B cell (primary cell): ENCODE measurements around the gene LZTS2. TPM values are rescaled to one million over a fixed set of nuclear protein-coding genes. Genes with fewer than 3 reads are reported as not detected.

Experiments
- ATAC-seq: fragments of 200-7000 bp; cut with Tn5 transposase; one replicate; pipeline ENCODE4 v1.10.0; 2021; ENCODE audit warnings: low read depth, mild to moderate bottlenecking, moderate number of reproducible peaks, moderate library complexity
- CTCF ChIA-PET: fragments of 350-600 bp; sonication (Branson Sonifier 250); formaldehyde crosslinking; loops from one replicate; lab custom pipeline; 2021; ENCODE audit warnings: antibody characterized with exemption, inconsistent platforms; lab: Charles Lee
- POLR2A ChIA-PET: fragments of 350-600 bp; sonication (Branson Sonifier 250); formaldehyde crosslinking; loops from one replicate; lab custom pipeline; 2021; ENCODE audit warnings: antibody characterized with exemption; lab: Charles Lee
- DNase-seq: peaks from one replicate; pipeline ENCODE4 v3.0.0; 2013
- H2AFZ ChIP-seq: 2 replicates; pipeline ENCODE4 v1.6.1; 2012; ENCODE audit warnings: mild to moderate bottlenecking, low read depth, low read length; ENCODE audit not compliant: insufficient read depth, poor library complexity, severe bottlenecking
- H3K27ac ChIP-seq, 2 donors: 1 replicate in 1 of 2; 2 replicates in 1 of 2; pipeline ENCODE4 v1.5.1; 2012 to 2013; ENCODE audit warnings: low read length in 2 of 2, mild to moderate bottlenecking in 2 of 2, moderate library complexity in 1 of 2
- H3K27me3 ChIP-seq, 4 experiments: fragments of 200-600 bp in 1 of 4; sonication (generic) in 1 of 4; replicated peaks in 1 of 4; 1 replicate in 2 of 4; 2 replicates in 2 of 4; pipeline versions ENCODE4 v1.6.1 to v1.7.0; 2013 to 2016; ENCODE audit warnings: low read length in 3 of 4, mild to moderate bottlenecking in 2 of 4, mixed read lengths in 1 of 4, moderate library complexity in 1 of 4; ENCODE audit not compliant: insufficient read depth in 4 of 4, control insufficient read depth in 3 of 4; ENCODE audit errors: control extremely low read depth in 1 of 4
- H3K36me3 ChIP-seq, 2 experiments: replicated peaks in 1 of 2; 1 replicate in 1 of 2; 2 replicates in 1 of 2; pipeline versions ENCODE4 v1.6.1 to v1.7.1; 2013; ENCODE audit warnings: low read length in 1 of 2; ENCODE audit not compliant: insufficient read depth in 2 of 2, control insufficient read depth in 1 of 2; ENCODE audit errors: control extremely low read depth in 1 of 2, extremely low read depth in 1 of 2
- H3K4me1 ChIP-seq, 2 donors: fragments of 200-600 bp in 1 of 2; sonication (generic) in 1 of 2; 1 replicate in 1 of 2; 2 replicates in 1 of 2; pipeline versions ENCODE4 v1.5.1 to v1.6.1; 2013 to 2017; ENCODE audit warnings: low read length in 2 of 2; ENCODE audit not compliant: control insufficient read depth in 2 of 2, insufficient read depth in 2 of 2
- H3K4me2 ChIP-seq: replicated peaks from 2 replicates; pipeline ENCODE3; 2012; ENCODE audit warnings: mild to moderate bottlenecking, low read depth, low read length; ENCODE audit not compliant: poor library complexity, severe bottlenecking
- H3K4me3 ChIP-seq, 5 experiments: fragments of 200-600 bp in 1 of 5; sonication (generic) in 1 of 5; 1 replicate in 3 of 5; 2 replicates in 2 of 5; pipeline versions ENCODE4 v1.5.1 to v1.7.0; 2011 to 2016; ENCODE audit warnings: low read length in 4 of 5, mild to moderate bottlenecking in 4 of 5, low read depth in 2 of 5, control low read depth in 1 of 5, moderate library complexity in 1 of 5; ENCODE audit not compliant: insufficient read depth in 1 of 5; ENCODE audit errors: control extremely low read depth in 1 of 5, extremely low read depth in 1 of 5
- H3K79me2 ChIP-seq: fragments of 200-600 bp; sonication (generic); one replicate; pipeline ENCODE4 v1.6.0; 2016; ENCODE audit warnings: low read length; ENCODE audit not compliant: control insufficient read depth, insufficient read depth
- H3K9ac ChIP-seq: fragments of 200-600 bp; sonication (generic); 2 replicates; pipeline ENCODE4 v1.6.1; 2017; ENCODE audit warnings: mild to moderate bottlenecking, low read length, moderate library complexity
- H3K9me3 ChIP-seq, 3 donors: one replicate each; pipeline versions ENCODE4 v1.6.1 to v1.7.1; 2013; ENCODE audit warnings: low read length in 2 of 3; ENCODE audit not compliant: control insufficient read depth in 2 of 3, insufficient read depth in 1 of 3; ENCODE audit errors: control extremely low read depth in 1 of 3
- H4K20me1 ChIP-seq: 2 replicates; pipeline ENCODE4 v1.6.0; 2012; ENCODE audit warnings: mild to moderate bottlenecking, low read length; ENCODE audit not compliant: insufficient read depth, control insufficient read depth, poor library complexity, severe bottlenecking
- H3K27ac Mint-ChIP-seq: one replicate; pipeline ENCODE4 v1.8.0; 2021; ENCODE audit warnings: mixed read lengths
- H3K27me3 Mint-ChIP-seq: one replicate; pipeline ENCODE4 v1.8.0; 2021; ENCODE audit warnings: mixed read lengths
- H3K4me1 Mint-ChIP-seq: one replicate; pipeline ENCODE4 v1.8.0; 2021; ENCODE audit warnings: mixed read lengths
- H3K4me3 Mint-ChIP-seq: one replicate; pipeline ENCODE4 v1.8.0; 2021; ENCODE audit warnings: mixed read lengths
- H3K9me3 Mint-ChIP-seq: one replicate; pipeline ENCODE4 v1.8.0; 2022; ENCODE audit warnings: mixed read lengths; ENCODE audit not compliant: insufficient read depth
- CTCF ChIP-seq: fragments of 200-600 bp; IDR thresholded peaks from one replicate; pipeline ENCODE4 v1.8.0; 2022; ENCODE audit warnings: antibody characterized with exemption, mild to moderate bottlenecking
- EZH2 ChIP-seq: IDR thresholded peaks from 2 replicates; pipeline ENCODE4 v1.6.1; 2012; ENCODE audit warnings: borderline replicate concordance, low read depth, mild to moderate bottlenecking, moderate library complexity, low read length; ENCODE audit not compliant: insufficient read depth, poor library complexity, severe bottlenecking
- WGBS: methylation state at CpG from one replicate; pipeline ENCODE4 v1.1.5; 2013; ENCODE audit warnings: missing lambda C conversion rate; ENCODE audit not compliant: insufficient coverage; 5-methylcytosine and 5-hydroxymethylcytosine counted together
- intact Hi-C: fragments of 100-400 bp; cut with micrococcal nuclease; formaldehyde crosslinking; loops from one replicate; pipeline ENCODE4 v1.10.0; 2022
- polyA plus RNA-seq: library from polyadenylated mRNA; depleted of rRNA; stranded (reverse); fragments of >200 nt; gene quantifications from 2 replicates; pipeline ENCODE4 v1.2.3, GENCODE V29; 2012
- total RNA-seq, 2 donors: library from RNA; stranded (reverse); fragments of 120-200 nt in 1 of 2; gene quantifications; 1 replicate in 1 of 2; 2 replicates in 1 of 2; pipeline versions ENCODE4 v1.2.3 to v1.2.4, GENCODE V29; 2013 to 2022

The LZTS2 gene
- total and polyA plus RNA-seq, 2 donors (not counting 1 experiment from before 2014, with no cell fraction given): 23.2 to 36.9 TPM

- POLR2A ChIA-PET: no interaction called here
- H3K27me3 ChIP-seq: peaks cover 0 to 2% (median 0%) of the 10 kb centered on the region in 4 experiments
- H3K4me3 ChIP-seq: no peak overlapping the region
- no peak for TF ChIP-seq CTCF
- no peak for TF ChIP-seq EZH2
- CTCF ChIA-PET: interaction anchor here (2.0 to 8.4 kb wide), 2 partner anchors 11 to 13 kb away, joined by 7 to 70 read pairs; no protein-coding TSS in a partner anchor
- 80% methylated on average over 5 of the region's 5 CpGs for WGBS
- no peak overlapping the region for H3K9ac ChIP-seq
- H3K27me3 Mint-ChIP-seq: no peaks in the 10 kb centered on the region
- H3K4me1 Mint-ChIP-seq: peaks cover 23% of the 10 kb centered on the region
- H3K27ac ChIP-seq: no peak overlapping the region
- intact Hi-C loops: no loop called here
- no peaks in the 10 kb centered on the region for H3K79me2 ChIP-seq
- H3K4me3 Mint-ChIP-seq: no peak overlapping the region
- H3K9me3 ChIP-seq: no peaks in the 10 kb centered on the region
- ATAC-seq (no peak), DNase-seq (no peak)
- peaks cover 25% of the 10 kb centered on the region for H4K20me1 ChIP-seq
- H3K27ac Mint-ChIP-seq: no peak overlapping the region
- peaks cover 0 to 12% of the 10 kb centered on the region in 2 experiments for H3K36me3 ChIP-seq
- H3K4me2 ChIP-seq: no peak overlapping the region
- H3K4me1 ChIP-seq: peaks cover 17 to 28% of the 10 kb centered on the region in 2 donors
- H2AFZ ChIP-seq: no peak overlapping the region
- H3K9me3 Mint-ChIP-seq: no peaks in the 10 kb centered on the region
Observed at GRCh38 chr10:101001659-101002035, 2.0 kb downstream of the LZTS2 start.

GRCh38 chr10:101002456-101002855 is 2.8 kb downstream of the LZTS2 start:
- no peak overlapping the region for H3K4me3 Mint-ChIP-seq
- intact Hi-C loops: no loop called here
- H3K4me1 Mint-ChIP-seq: peaks cover 20% of the 10 kb centered on the region
- Histone ChIP-seq H3K36me3 (peaks cover 0 to 12% of the 10 kb centered on the region in 2 experiments), H3K79me2 (no peaks in the 10 kb centered on the region), H3K9me3 (no peaks in the 10 kb centered on the region), H3K27me3 (peaks cover 0 to 2% (median 0%) of the 10 kb centered on the region in 4 experiments), H3K9ac (no peak overlapping the region), H3K27ac (no peak overlapping the region), H3K4me3 (no peak overlapping the region), H4K20me1 (peaks cover 25% of the 10 kb centered on the region), H3K4me2 (no peak overlapping the region), H2AFZ (no peak overlapping the region), H3K4me1 (peaks cover 16 to 27% of the 10 kb centered on the region in 2 donors)
- H3K9me3 Mint-ChIP-seq: no peaks in the 10 kb centered on the region
- no peak overlapping the region for H3K27ac Mint-ChIP-seq
- ChIA-PET CTCF (interaction anchor here (0.9 to 8.4 kb wide), 3 partner anchors 13 to 18 kb away, joined by 3 to 70 read pairs (median 8); no protein-coding TSS in a partner anchor), POLR2A (no interaction called here)
- TF ChIP-seq CTCF (no peak), EZH2 (no peak)
- DNase-seq (no peak), ATAC-seq (no peak)
- 94% methylated on average over 11 of the region's 11 CpGs for WGBS
- H3K27me3 Mint-ChIP-seq: no peaks in the 10 kb centered on the region
